OCI-LY7 (cell line): ENCODE results near the gene SETD6.

Experiments
- EZH2phosphoT487 ChIP-seq: fragments of 200-600 bp; sonication (generic); IDR thresholded peaks from 2 replicates; pipeline ENCODE4 v1.6.1; 2018; ENCODE audit warnings: low read depth, borderline replicate concordance, mild to moderate bottlenecking, mixed run types, antibody characterized with exemption, low read length, moderate library complexity, mixed read lengths
- TF ChIP-seq, protein P1 (sequence below): fragments of 200-600 bp; sonication (generic); conservative IDR thresholded peaks from 2 replicates; pipeline ENCODE4 v1.5.1; 2014; ENCODE audit warnings: mild to moderate bottlenecking, antibody characterized with exemption, low read length, moderate library complexity, mixed read lengths

DNA sequence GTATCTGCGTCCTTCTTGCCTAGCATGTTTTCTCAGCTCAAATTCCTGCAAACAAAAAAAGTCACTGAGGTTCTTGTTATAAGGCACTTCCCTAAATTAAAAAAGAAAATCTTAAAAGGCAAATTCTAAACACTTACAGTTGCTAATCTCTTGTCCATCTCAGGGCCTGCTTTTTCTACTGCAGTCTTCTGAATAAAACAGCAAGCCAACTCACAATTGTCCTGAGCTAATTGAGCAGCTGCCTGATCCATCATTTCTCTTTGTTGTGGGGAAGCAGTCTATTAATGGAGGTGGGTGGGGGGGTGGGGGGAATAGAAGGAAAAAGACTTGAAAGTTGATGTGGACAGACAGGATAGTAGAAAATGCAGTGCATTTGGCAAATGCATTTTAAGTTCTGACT lies 27.0 kb downstream of the SETD6 start:
- TF ChIP-seq, protein P1, sequence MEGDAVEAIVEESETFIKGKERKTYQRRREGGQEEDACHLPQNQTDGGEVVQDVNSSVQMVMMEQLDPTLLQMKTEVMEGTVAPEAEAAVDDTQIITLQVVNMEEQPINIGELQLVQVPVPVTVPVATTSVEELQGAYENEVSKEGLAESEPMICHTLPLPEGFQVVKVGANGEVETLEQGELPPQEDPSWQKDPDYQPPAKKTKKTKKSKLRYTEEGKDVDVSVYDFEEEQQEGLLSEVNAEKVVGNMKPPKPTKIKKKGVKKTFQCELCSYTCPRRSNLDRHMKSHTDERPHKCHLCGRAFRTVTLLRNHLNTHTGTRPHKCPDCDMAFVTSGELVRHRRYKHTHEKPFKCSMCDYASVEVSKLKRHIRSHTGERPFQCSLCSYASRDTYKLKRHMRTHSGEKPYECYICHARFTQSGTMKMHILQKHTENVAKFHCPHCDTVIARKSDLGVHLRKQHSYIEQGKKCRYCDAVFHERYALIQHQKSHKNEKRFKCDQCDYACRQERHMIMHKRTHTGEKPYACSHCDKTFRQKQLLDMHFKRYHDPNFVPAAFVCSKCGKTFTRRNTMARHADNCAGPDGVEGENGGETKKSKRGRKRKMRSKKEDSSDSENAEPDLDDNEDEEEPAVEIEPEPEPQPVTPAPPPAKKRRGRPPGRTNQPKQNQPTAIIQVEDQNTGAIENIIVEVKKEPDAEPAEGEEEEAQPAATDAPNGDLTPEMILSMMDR: no peak
- TF ChIP-seq EZH2phosphoT487: no peak
